ENCODE measurements around the gene PNPLA3. TPM values are rescaled to one million over a fixed set of nuclear protein-coding genes. Genes with fewer than 3 reads are reported as not detected.
A peak's percentile ranks its signal among the peaks of the same experiment; 100 is the strongest.

The PNPLA3 gene
- total and polyA plus RNA-seq, 9 of the 15 experiments (the other 6 are each of a cell fraction or from before 2014, with no cell fraction given) = 0.20 to 0.48 (median 0.38) TPM; not detected in 6

- CTCF ChIA-PET (ENCODE audit: low intra/inter-chr PET ratio) = no interaction called here
- POLR2A ChIA-PET = no interaction called here
These were observed 27.5 kb upstream of the PNPLA3 start for GRCh38 chr22:43895986-43896645.

More at GRCh38 chr22:43895986-43896645, 27.5 kb upstream of the PNPLA3 start:
- Histone ChIP-seq H2AFZ (ENCODE audit: low read depth, low read length) (no peak overlapping the region), H3K9me3 (replicated peaks; ENCODE audit: control insufficient read depth, insufficient read depth, low read depth, low read length) (no peaks in the 10 kb centered on the region), H4K20me1 (replicated peaks; ENCODE audit: control insufficient read depth, insufficient read depth, low read length) (peaks cover 8% of the 10 kb centered on the region), H3K9ac (ENCODE audit: insufficient read depth in 1 of 2, low read depth in 2 of 2, low read length in 2 of 2) (no peak overlapping the region; a peak in 1 of 4 replicates), H3K79me2 (ENCODE audit: control insufficient read depth, insufficient read depth, low read length) (no peaks in the 10 kb centered on the region), H3K27me3 (ENCODE audit: control insufficient read depth in 2 of 2, insufficient read depth in 2 of 2, low read length in 2 of 2) (peaks cover 0 to 16% of the 10 kb centered on the region in 2 experiments; a peak in 1 of 5 replicates), H3K4me2 (ENCODE audit: insufficient read depth, low read length) (no peak overlapping the region), H3K4me1 (replicated peaks in 1 of 2; ENCODE audit: control insufficient read depth in 2 of 2, insufficient read depth in 2 of 2, low read length in 2 of 2) (peaks cover 0 to 8% of the 10 kb centered on the region in 2 experiments; a peak in 1 of 5 replicates), H3K27ac (ENCODE audit: extremely low read depth, low read depth, low read length) (no peak overlapping the region), H3K9me1 (ENCODE audit: control insufficient read depth, insufficient read depth, low read length) (no peaks in the 10 kb centered on the region), H3K4me3 (no peak overlapping the region), H3K36me3 (ENCODE audit: control insufficient read depth, insufficient read depth, low read length) (no peaks in the 10 kb centered on the region)
- ATAC-seq (peak; percentile 59; the same call in 2 of the 3 replicates), FAIRE-seq (no peak), DNase-seq (ENCODE audit: extremely low read depth in 1 of 4, low spot score in 3 of 4) (peak in 2 of 4 experiments; percentile 7 to 17)
- WGBS (ENCODE audit: insufficient coverage, low coverage, missing lambda C conversion rate) = 0% methylated on average over 8 of the region's 11 CpGs
- TF ChIP-seq CTCF (IDR thresholded peaks at IDR 0.05 in 2 of 3, conservative IDR thresholded peaks at IDR 0.05 in 1 of 3; ENCODE audit: insufficient read depth in 2 of 3, low read depth in 1 of 3, low read length in 3 of 3) (peak; percentile 11 to 22 (median 16); a peak in 1 of 6 replicates), E2F6 (IDR thresholded peaks at IDR 0.05; ENCODE audit: borderline replicate concordance in 1 of 2, extremely low read depth in 1 of 2, insufficient read depth in 1 of 2, insufficient read length in 1 of 2, low read depth in 1 of 2, low read length in 1 of 2, poor library complexity in 1 of 2, severe bottlenecking in 1 of 2) (peak in 1 of 2 experiments; percentile 25), CEBPB (tag; IDR thresholded peaks at IDR 0.05) (no peak), ZNF76 (CRISPR knock-in tag; IDR thresholded peaks at IDR 0.05; ENCODE audit: borderline replicate concordance) (no peak)
- in situ Hi-C loops (cut with MboI) (no loop called here), intact Hi-C loops (cut with micrococcal nuclease) (no loop called here)
- BruUV-seq (replicated peaks) = no TSS peak

Data from K562 (cell line).